Activated gamma-delta T cell (primary cell): ENCODE results near the gene MYOF.
"Not testable (repeated sequence)": the region's sequence is repeated elsewhere in the genome, so short reads cannot be mapped to it uniquely, and the experiment has no call there.

Experiments used
- DNase-seq: peaks from one replicate; lab custom pipeline; 2025; lab: John Stamatoyannopoulos, UW

MYOF gene

DNA sequence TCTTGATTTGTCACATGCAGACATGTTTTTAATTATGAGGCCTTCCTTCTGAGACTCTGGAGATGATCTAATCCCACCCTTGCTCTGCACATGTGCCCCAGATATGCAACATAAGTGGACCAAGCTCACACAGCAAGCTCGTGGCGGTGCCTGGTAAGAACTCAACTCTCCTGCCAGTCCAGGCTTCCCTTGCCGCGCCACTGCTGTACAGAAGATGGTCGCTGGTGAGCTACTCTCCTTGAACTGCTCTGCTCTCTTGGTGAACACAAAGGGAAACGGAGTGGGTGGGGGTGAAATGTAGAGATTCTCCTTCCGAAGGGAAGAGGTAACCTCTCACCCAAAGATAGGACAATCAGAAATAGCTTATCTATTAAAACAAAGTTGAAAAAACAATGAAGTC is 25.7 kb downstream of the MYOF start:
- DNase-seq = no peak

DNA sequence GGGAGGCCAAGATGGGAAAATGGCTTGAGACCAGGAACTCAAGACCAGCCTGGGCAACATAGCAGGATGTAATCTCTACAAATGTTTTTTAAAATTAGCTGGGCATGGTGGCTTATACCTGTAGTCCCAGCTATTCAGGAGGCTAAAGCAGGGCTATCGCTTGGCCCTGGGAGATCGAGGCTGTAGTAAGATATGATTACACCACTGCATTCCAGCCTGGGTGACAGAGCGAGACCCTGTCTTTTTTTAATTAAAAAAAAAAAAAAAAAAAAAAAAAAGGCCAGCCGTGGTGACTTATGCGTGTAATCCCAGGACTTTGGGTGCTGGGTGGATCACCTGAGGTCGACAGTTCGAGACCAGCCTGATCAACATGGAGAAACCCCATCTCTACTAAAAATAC is 27.4 kb downstream of the MYOF start:
- DNase-seq = no peak

DNA sequence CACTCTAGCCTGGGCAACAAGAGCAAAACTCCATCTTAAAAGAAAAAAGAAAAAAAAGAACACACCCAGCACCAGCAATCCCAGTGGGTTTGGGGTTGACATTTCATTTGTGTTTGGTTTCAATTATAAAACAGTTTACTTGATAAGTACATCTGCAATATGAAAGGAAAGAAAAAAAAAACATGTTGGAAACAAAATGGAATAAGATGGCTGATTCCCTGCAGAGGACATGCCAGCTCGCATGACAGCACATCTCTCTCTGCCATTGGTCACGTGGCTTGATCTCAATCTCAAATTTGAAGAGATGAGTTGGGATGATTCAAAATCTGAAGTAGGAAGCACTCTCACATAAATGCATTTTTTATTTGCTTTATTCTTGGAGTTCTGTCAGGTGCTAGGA is 28.0 kb downstream of the MYOF start:
- no peak for DNase-seq

DNA sequence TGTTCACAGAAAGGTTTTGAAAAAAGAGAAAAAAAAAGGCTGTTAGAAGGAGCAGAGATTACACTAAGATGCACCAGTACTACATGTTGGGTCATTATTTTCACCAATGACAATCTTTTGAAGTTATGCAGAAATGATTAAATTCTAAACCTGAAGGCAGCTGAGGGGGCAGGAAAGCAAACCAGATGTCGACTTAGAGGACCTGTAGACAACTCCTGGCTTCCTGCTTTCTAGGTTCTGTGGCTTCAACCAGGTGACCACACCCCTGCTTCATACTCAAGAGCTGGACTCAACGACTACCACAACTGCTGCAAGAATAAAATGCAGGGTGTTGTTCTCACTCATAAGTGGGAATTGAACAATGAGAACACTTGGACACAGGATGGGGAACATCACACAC is 30.0 kb downstream of the MYOF start:
- DNase-seq = no peak

DNA sequence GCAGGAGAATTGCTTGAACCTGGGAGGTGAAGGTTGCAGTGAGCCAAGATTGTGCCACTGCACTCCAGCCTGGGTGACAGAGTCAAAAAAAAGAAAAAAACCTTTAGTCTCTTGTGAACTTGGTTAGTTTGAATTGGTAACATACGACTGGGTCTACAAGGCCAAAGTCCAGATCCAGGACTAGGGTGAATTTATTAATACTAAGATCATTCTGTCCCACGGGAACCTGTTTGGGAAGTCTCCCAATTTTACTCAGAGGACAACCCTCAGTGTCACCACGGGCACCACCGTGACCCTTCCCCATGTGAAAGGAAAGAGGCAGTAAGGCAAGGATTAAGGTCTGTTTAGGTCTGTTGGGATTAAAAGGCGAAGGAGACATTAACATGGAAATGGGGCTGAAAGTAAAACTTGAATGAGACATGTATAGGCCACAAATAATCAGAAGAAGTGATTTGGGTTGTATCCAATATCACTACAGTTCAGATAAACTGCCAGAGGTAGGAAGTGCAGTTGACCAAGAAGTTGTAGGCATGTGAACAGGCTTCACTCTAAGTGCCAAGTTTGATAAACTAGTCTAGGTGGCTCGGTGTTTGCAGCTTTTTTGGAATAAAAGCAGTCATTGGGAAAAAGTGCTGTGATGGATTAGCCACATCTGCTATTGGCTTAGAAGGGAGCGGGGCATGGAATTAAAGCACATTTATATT is 30.7 kb downstream of the MYOF start:
- no peak for DNase-seq

DNA sequence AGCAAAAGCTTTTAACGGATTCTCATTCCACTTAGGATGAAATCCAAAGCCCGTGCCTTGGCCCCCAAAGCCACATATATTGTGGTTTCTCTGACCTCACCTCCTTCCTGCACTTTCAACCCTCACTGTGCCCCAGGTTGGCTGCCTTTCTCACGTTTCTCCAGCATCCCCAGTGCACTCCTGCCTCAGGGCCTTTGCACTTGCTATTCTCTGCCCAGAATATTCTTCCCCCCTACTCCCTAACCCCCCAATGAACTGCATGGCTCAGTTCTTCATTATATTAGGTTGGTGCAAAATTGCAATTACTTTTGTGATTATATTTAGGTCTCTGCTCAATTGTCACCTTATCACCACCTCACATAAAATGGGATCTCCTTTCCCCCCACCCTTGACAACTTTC is 34.2 kb downstream of the MYOF start:
- DNase-seq = no peak

DNA sequence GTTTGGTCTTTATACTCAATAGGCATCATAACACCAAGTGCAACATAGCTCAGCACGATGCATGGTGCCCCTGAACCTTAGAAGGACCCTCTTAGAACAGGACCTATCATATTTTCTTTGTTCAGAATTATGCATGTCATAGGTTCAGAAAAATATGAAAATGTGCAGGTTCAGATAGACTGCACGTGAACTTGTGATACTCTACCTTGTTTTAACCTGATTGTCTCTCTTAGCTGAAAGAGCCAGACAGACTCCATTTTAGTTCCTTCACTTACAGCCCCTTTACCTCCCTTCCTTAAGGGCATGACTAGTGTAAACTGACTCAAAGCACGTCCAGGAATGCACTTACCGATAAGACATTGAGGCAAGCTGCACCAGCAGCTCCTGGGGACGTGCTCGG is 35.1 kb downstream of the MYOF start:
- no peak for DNase-seq

DNA sequence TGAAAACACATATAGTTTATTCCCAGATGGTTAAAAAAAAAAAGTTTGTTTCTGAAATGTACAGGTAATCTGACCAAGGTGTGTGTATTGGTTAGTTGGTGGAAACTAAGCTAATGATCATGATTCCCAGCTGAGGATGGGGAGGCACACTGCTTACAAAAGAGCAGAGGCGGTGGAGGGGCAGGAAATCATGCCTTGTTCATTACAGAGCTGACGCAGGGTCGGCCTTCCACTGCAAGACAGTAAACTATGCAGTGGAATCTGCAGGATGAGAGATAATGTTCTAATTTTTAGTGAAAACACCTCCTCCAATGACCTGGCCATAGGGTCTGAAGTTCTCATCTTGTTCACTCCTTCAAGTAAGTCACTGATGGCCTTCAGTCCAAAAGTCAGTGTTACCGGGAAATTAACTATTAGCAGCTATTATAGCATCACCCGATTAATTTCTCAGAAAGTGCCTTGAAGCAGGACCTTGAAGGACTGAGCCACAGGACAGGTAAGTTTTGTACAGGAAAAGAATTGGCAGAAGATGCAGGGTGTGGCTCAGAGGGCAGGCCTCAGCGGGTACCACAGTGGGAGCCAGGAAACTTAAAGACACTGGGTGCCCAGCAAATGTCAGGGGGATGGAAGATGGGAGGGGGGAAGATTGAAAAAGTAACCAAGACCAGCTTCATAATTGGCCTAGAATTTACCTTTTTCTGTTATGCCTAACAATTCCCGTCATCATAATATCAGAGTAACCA is 36.0 kb downstream of the MYOF start:
- DNase-seq = no peak

DNA sequence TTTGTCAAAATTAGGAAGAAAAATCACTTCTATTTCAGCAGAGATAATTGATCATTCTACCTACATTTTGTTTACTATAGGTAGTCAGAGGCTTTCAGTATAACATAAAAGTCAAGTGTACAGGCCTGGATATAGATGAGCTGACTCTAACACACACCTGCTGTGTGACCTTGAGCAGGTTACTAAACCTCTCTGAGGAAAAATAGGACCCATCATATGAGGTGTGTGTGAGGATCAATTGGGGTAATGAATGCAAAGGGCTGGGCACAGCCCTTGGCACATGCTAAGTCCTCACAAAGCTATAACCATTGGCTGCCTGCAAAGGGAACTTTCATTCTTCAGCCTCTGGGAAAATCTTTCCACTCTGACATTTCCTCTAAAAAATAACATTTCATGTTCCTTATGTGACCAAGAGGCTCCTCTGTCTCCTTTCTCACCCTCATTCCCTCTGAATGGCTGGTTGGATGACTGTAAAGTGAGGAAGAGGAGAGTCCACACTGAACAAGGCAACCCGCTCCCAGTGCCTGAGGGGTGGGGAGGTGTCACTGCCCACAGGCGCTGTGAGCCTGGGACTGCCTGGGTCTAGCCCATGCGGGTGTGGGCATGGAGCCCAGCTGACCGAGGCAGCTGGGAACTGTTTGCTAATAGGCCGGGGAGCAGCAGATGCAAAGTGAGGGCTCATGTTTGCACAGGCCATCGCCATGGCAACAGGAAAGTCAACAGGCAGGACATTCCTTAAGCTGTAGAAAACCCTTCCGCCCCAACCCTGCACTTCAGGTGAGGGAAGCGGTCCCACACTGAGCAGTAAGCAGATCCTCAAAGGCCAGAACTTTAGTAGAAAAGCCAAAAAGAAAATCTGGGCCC is 36.8 kb downstream of the MYOF start:
- DNase-seq = no peak

DNA sequence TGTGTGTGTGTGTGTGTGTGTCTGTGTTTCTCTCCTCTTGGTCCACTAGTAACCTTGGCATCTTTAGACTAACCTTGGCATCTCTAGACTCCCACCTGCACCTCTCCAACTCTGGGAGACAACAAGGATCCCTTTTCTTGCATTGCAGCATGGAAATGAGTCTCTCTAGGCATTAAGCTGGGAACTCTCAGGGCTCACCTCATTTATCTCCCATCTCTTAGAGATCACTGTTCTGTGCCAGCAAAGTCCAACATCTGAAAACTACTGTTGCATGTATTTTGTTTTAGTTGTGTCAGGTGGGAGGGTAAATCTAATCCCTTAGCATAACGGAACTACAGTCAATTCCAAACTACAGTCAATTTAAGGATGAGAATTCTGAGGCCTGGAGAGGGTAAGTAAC is 38.7 kb downstream of the MYOF start:
- DNase-seq = no peak

DNA sequence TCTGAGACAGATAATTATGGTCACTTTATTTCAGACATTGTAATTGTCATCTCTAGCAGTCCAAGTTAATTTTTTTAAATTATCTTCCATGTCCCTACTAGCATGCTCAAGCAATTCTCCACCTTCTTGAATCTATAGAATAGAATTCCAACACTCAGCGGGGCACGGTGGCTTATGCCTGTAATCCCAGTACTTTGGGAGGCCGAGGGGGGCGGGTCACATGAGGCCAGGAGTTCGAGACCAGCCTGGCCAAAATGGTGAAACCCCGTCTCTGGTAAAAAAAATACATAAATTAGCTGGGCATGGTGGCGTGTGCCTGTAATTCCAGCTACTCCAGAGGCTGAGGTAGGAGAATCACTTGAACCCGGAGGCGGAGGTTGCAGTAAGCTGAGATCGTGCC is 39.4 kb downstream of the MYOF start:
- DNase-seq = not testable (repeated sequence)

DNA sequence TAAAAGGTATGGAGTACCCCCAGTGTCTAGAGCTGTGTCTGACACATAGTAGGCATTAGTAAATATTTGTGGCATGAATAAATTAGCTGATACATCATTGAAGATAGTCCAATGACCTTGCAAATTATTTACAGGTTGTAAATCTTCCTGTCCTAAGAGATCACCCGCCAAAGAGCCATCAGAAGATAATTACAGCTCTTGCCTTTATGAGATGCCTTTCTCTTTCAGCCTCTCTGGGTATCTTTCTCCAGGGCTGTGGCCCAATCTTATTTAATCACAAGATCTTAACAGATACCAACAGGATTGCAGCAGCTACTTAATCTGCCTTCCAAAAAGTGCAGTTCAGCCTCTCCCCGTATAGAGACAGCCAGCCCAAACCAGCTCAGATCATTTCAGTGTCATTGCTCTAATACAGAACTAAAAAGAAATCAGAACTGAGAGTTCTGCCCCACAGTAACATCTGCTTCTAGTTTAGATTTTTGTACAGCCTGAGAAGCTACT is 41.5 kb downstream of the MYOF start:
- no peak for DNase-seq

DNA sequence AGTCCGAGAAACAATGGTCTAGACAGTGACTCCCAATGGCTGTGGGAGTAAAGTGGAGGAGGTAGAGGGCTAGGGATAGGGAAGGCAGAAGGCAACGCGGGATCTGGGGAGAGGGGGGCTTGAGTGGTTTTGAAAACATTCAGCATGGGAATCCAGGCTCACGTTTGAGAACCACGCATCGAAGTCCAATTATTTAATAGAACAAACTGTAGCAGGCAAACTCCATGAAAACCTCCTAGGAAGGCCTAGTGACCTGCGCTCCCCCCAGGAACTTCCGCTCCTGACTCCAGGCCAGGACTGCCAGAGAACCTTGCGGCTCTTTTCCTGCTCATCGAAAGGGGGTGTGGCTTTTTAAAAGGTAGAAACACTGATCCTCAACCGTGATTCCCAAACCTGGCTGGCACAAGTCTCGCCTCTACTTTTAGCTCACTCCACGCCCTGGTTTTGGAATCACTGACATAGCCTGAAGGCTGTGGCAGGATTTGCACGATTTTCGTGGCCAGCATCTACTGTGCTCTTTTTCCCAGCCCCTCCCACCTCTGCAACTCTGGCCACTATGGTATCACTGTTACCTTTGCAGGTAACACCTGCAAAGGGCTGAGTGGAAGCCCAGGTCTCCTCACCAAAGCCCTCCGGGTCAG is 43.4 kb downstream of the MYOF start:
- no peak for DNase-seq

DNA sequence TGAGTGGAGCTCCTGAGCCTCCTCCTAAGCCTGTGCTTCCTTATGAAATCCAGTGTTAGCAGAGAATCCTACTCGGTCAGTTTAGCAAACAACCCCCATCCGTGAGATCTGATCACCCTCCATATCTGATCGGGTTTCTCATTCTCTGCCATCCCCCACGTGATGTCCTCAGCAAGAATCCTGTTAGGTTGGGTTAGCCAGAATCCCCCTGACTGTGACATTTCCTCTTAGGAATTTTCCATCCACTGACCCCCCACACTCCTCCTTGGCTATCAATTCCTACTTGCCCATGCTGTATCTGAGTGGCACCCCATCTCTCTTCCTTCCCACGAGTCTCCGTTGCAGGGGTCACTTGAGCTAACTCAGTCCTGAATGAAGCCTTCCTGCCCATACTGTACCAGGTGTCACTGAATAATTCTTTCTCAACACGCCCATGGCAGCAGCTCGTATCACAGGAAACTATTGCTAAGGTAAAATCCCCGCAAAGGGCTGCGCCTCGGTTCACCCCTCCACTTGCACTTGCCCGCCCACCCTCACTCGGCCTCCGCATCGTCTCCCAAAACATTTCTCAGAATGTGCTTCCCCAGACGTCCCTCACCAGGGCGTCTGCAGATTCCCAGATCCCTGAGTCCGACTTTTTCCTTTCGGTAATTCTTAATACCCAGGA is 44.1 kb downstream of the MYOF start:
- no peak for DNase-seq

DNA sequence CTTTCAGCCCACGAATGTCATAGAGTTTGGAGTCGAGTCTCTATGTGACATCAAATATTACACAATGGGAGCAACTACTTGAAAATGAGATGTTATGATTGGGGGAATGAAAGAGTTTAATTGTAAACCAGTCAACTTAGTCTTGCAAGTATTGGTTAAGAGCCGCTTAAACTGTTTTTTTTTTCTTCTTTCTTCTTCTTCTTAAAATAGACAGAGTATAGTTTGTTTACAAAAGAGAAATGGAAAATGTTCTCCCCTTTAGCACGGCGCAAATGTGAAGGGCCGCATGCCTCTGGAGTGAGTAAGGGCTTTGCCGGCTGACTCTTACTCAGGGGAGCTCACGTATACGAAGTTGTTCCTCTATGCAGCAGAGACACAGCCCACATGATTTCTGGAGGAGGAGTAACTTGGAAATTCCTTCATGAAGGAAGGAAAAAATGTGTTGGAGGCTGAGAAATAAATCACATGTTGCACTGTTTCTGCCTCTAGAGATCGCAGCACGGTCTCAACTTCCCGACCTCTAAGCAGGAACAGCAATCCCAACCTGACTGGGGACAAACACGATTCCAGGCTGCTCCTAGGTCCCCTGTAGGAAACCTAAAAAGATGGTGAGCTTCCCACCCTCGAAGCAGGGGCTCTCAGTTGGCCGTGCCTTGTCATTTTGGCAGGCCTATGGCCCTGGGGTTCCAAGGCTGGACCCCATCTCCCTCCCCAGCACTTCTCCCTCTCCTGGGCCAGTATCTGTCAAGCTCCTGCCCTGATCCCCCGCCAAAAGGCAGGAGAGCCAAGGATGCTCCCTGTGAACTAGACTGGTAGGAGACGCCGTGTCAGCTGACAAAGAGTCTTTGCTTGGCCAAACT is 44.8 kb downstream of the MYOF start:
- no peak for DNase-seq

DNA sequence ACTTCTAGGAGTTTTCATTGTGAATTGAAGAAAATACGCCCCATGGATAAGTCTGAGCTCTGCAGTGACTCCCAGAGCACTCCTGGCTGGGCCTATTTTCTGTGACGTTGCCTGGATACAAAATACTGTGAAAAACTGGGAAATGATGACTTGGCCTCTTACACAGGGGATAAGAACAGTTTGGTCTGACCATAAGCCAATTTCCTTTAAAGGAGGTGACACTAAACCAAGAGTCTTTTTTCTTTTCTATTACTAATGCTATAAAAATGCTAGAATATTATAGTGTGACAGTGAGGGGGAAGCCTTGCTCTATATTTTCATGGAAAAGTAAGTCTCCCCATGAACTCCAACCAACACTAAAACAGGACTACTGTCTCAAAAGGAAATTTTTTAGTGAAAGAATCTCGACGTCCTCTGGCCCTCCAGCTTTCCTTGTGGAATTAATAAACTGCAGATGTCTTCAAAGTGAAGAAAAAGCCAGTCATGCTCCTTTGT is 45.5 kb downstream of the MYOF start:
- no peak for DNase-seq

DNA sequence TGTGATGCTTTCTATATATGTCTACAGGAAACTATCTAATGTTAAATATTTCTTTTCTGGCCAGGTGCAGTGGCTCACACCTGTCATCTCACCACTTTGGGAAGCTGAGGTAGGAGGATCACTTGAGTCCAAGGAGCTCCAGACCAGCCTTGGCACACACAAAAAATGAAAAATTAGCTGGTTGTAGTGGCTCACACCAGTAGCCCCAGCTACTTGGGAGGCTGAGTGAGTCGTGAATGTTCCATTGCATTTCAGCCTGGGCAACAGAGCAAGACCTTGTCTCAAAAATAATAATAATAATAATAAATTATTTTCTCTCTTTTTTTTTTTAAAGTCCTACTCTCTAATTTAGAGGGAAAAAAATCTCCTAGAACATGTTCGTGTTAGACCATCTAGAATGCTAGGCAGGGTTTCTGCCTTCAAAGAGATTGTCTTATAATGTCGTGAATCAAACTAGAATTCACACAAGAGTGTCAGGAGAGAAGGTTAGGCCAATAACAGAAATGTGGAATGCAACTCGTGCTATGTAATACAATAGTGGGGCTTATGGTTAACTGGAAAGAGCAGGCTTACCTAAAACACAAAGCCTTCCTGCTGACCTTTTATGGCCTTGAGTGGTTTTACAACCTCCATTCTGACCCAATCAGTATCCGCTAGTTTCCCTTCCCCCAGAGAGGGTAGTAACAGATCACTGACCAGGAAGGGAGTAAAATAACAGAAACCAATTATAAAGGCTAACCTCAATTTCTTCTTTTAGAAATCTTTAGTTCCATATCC is 46.3 kb downstream of the MYOF start:
- DNase-seq = no peak

DNA sequence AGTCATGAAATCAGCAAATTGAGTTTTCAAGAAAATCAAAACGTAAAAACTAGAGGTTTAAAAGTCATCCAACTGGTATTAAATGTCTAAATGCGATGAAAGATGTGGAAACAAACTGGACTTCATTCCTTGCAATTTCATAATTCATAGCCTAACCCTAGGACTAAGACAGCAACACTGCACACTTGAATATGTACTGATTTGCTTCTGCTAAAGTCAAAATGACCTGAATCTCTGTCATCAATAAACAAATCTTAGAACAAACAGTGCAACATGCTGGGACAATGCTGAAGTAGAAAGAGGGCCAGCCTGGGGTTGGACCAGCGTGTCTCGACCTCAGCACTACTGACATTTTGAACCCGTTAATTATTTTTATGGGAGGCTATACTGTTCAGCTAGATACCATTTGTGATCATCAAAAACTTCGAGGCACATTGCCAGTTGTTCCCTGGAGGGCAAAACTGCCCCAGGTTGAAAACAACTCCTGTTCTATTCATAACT is 47.1 kb downstream of the MYOF start:
- DNase-seq = no peak

DNA sequence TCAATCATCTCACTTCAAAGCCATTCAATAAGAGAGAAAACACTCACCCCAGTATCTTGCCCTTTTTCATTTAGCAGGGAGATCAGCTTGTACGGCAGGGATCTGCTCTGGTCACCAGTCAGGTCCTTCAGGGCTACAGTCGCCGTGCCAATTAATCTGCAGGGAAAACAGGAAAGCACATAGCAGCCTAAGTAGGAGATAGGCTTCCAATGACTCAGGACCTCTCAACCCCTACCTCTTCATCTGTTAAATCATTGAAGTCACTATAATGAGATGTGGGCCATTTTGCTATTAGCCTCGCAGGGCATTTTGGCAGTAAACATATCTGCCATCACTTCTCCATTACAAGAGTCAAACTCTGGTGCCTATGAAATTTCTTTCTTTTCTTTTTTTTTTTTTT is 50.8 kb downstream of the MYOF start:
- DNase-seq = no peak
